Natural killer cell (primary cell): ENCODE data around the gene HACL1. TPM values are rescaled to one million over a fixed set of nuclear protein-coding genes. Genes with fewer than 3 reads are reported as not detected.

ENCODE experiments used
- ATAC-seq, 3 donors: fragments of 150-1000 bp in 2 of 3; fragments of 200-7000 bp in 1 of 3; cut with Tn5 transposase; 1 replicate in 1 of 3; 2 replicates in 2 of 3; pipeline ENCODE4 v1.10.0; 2021; ENCODE audit warnings: mild to moderate bottlenecking in 2 of 3, moderate library complexity in 2 of 3
- DNase-seq, 2 donors: peaks; one replicate each; pipeline versions ENCODE4 v3.0.0 to v3.0.0-alpha.2; 2013 to 2021; ENCODE audit warnings: mixed read lengths in 1 of 2
- H3K27ac ChIP-seq: one replicate; pipeline ENCODE4 v1.5.1; 2013; ENCODE audit warnings: mild to moderate bottlenecking, low read length
- H3K27me3 ChIP-seq: one replicate; pipeline ENCODE4 v1.6.1; 2013; ENCODE audit warnings: low read length; ENCODE audit not compliant: control insufficient read depth, insufficient read depth
- H3K36me3 ChIP-seq: one replicate; pipeline ENCODE4 v1.6.1; 2013; ENCODE audit warnings: low read length; ENCODE audit not compliant: control insufficient read depth, insufficient read depth
- H3K4me1 ChIP-seq: one replicate; pipeline ENCODE4 v1.6.1; 2013; ENCODE audit warnings: low read length; ENCODE audit not compliant: control insufficient read depth, insufficient read depth
- H3K4me3 ChIP-seq: one replicate; pipeline ENCODE4 v1.5.1; 2013; ENCODE audit warnings: low read length
- H3K9me3 ChIP-seq: one replicate; pipeline ENCODE4 v1.6.1; 2013; ENCODE audit warnings: low read length; ENCODE audit not compliant: control insufficient read depth, insufficient read depth
- H3K27ac Mint-ChIP-seq, 2 donors: one replicate each; pipeline ENCODE4 v1.8.0; 2022; ENCODE audit warnings: mild to moderate bottlenecking in 2 of 2, mixed read lengths in 2 of 2, moderate library complexity in 1 of 2
- H3K27me3 Mint-ChIP-seq, 2 donors: one replicate each; pipeline ENCODE4 v1.8.0; 2022; ENCODE audit warnings: low read depth in 2 of 2, mixed read lengths in 2 of 2
- H3K36me3 Mint-ChIP-seq: one replicate; pipeline ENCODE4 v1.8.0; 2022; ENCODE audit warnings: mixed read lengths
- H3K4me1 Mint-ChIP-seq, 2 donors: one replicate each; pipeline ENCODE4 v1.8.0; 2022; ENCODE audit warnings: mixed read lengths in 2 of 2
- H3K4me3 Mint-ChIP-seq: one replicate; pipeline ENCODE4 v1.8.0; 2022; ENCODE audit warnings: mild to moderate bottlenecking, moderate library complexity, mixed read lengths
- H3K9me3 Mint-ChIP-seq, 2 donors: one replicate each; pipeline ENCODE4 v1.8.0; 2022; ENCODE audit warnings: mixed read lengths in 2 of 2
- CTCF ChIP-seq: fragments of 200-600 bp; IDR thresholded peaks from one replicate; pipeline ENCODE4 v1.8.0; 2022; ENCODE audit warnings: antibody characterized with exemption
- WGBS: methylation state at CpG from one replicate; pipeline ENCODE4 v1.1.7; 2013; ENCODE audit warnings: missing lambda C conversion rate; ENCODE audit not compliant: insufficient coverage; 5-methylcytosine and 5-hydroxymethylcytosine counted together
- intact Hi-C: fragments of 100-400 bp; cut with micrococcal nuclease; formaldehyde crosslinking; loops from one replicate; pipeline ENCODE4 v1.14.2; 2022
- total RNA-seq, 4 donors: library from RNA; stranded (reverse); fragments of 120-200 nt in 1 of 4; gene quantifications; one replicate each; pipeline versions ENCODE4 v1.2.3 to v1.2.4, GENCODE V29; 2013 to 2022

The HACL1 gene
- total RNA-seq, 3 donors from 2014 or later (not counting 1 experiment from before 2014, with no cell fraction given) = 36.7 to 39.8 (median 37.3) TPM

- Histone ChIP-seq H3K27ac (peak overlapping the region; percentile 16), H3K9me3 (no peaks in the 10 kb centered on the region), H3K27me3 (no peaks in the 10 kb centered on the region), H3K4me3 (no peak overlapping the region), H3K36me3 (no peaks in the 10 kb centered on the region), H3K4me1 (peaks cover 51% of the 10 kb centered on the region)
- DNase-seq = peak; percentile 51 to 78
- Mint-ChIP-seq H3K27me3 (peaks cover 0 to 20% of the 10 kb centered on the region in 2 donors), H3K4me1 (peaks cover 58 to 63% of the 10 kb centered on the region in 2 donors), H3K4me3 (peak overlapping the region; percentile 92), H3K9me3 (no peaks in the 10 kb centered on the region), H3K27ac (peak overlapping the region; percentile 83 to 94), H3K36me3 (no peaks in the 10 kb centered on the region)
- ATAC-seq = peak; percentile 80 to 87 (median 81)
- no peak for TF ChIP-seq CTCF
- intact Hi-C loops = loop anchor here (1.0 kb wide), 1 partner anchor 84 kb away; no protein-coding TSS in a partner anchor
- 10% methylated on average over 4 of the region's 4 CpGs for WGBS
Measured at GRCh38 chr3:15647611-15648167, 46.3 kb upstream of the HACL1 start.

GRCh38 chr3:15646851-15647511 lies 45.6 kb upstream of the HACL1 start:
- TF ChIP-seq CTCF = no peak
- no peaks in the 10 kb centered on the region for H3K36me3 Mint-ChIP-seq
- no peaks in the 10 kb centered on the region for H3K27me3 ChIP-seq
- H3K4me1 ChIP-seq = peaks cover 51% of the 10 kb centered on the region
- ATAC-seq (peak in 2 of 3 donors; percentile 7 to 14), DNase-seq (peak in 1 of 2 donors; percentile 16)
- H3K27ac Mint-ChIP-seq = peak overlapping the region; percentile 83 to 94
- peak overlapping the region; percentile 92 for H3K4me3 Mint-ChIP-seq
- no peak overlapping the region for H3K4me3 ChIP-seq
- no peaks in the 10 kb centered on the region for H3K9me3 ChIP-seq
- 73% methylated on average over 11 of the region's 13 CpGs for WGBS
- intact Hi-C loops = loop anchor here (1.0 kb wide), 1 partner anchor 84 kb away; no protein-coding TSS in a partner anchor
- H3K36me3 ChIP-seq = no peaks in the 10 kb centered on the region
- no peaks in the 10 kb centered on the region for H3K9me3 Mint-ChIP-seq
- no peak overlapping the region for H3K27ac ChIP-seq
- H3K4me1 Mint-ChIP-seq = peaks cover 58 to 63% of the 10 kb centered on the region in 2 donors
- H3K27me3 Mint-ChIP-seq = peaks cover 0 to 18% of the 10 kb centered on the region in 2 donors

- no peak for DNase-seq
- Histone ChIP-seq H3K4me1 (peaks cover 51% of the 10 kb centered on the region), H3K4me3 (no peak overlapping the region), H3K36me3 (no peaks in the 10 kb centered on the region), H3K27me3 (no peaks in the 10 kb centered on the region), H3K9me3 (no peaks in the 10 kb centered on the region), H3K27ac (peak overlapping the region; percentile 25)
- Mint-ChIP-seq H3K36me3 (no peaks in the 10 kb centered on the region), H3K4me3 (peak overlapping the region; percentile 92), H3K27me3 (peaks cover 0 to 11% of the 10 kb centered on the region in 2 donors), H3K27ac (peak overlapping the region; percentile 84 to 94), H3K4me1 (peaks cover 51 to 57% of the 10 kb centered on the region in 2 donors), H3K9me3 (no peaks in the 10 kb centered on the region)
- peak in 2 of 3 donors; percentile 28 to 53 for ATAC-seq
- intact Hi-C loops = no loop called here
- TF ChIP-seq CTCF = no peak
- 79% methylated on average over 18 of the region's 18 CpGs for WGBS
Measured at GRCh38 chr3:15645740-15646501, 44.6 kb upstream of the HACL1 start.
